BJ (cell line): Measurements from ENCODE around the gene TFE3. TPM values are rescaled to one million over a fixed set of nuclear protein-coding genes. Genes with fewer than 3 reads are reported as not detected.

Experiments
- CTCF ChIA-PET: fragments of 350-600 bp; formaldehyde crosslinking; extraction: SDS; loops from one replicate; lab custom pipeline; 2021; ENCODE audit warnings: antibody characterized with exemption, inconsistent platforms; lab: Yijun Ruan, JAX
- POLR2A ChIA-PET: fragments of 300-600 bp; sonication (Branson Sonifier 250); formaldehyde crosslinking; extraction: SDS; loops from one replicate; lab custom pipeline; 2021; ENCODE audit warnings: antibody characterized with exemption; lab: Charles Lee
- DNase-seq: peaks from one replicate; pipeline ENCODE4 v3.0.0-alpha.2; 2011; ENCODE audit warnings: low read depth
- H3K27me3 ChIP-seq: 2 replicates; pipeline ENCODE4 v1.6.0; 2011; ENCODE audit warnings: low read length; ENCODE audit not compliant: control insufficient read depth, insufficient read depth
- H3K36me3 ChIP-seq: 2 replicates; pipeline ENCODE4 v1.5.1; 2011; ENCODE audit warnings: low read length; ENCODE audit not compliant: control insufficient read depth, insufficient read depth
- H3K4me3 ChIP-seq: 2 replicates; pipeline ENCODE4 v1.5.1; 2011; ENCODE audit warnings: low read depth, mild to moderate bottlenecking, control low read depth, low read length
- CTCF ChIP-seq: IDR thresholded peaks from 2 replicates; pipeline ENCODE4 v1.5.1; 2011; ENCODE audit warnings: low read depth, mild to moderate bottlenecking, control low read depth, inconsistent platforms, low read length, moderate library complexity; ENCODE audit not compliant: insufficient read depth
- polyA plus RNA-seq: library from polyadenylated mRNA; depleted of rRNA; stranded (reverse); fragments of >200 nt; gene quantifications from 2 replicates; pipeline ENCODE4 v1.2.3, GENCODE V29; 2011

TFE3 gene
- polyA plus RNA-seq, 1 experiment, result 26.4 TPM

GRCh38 chrX:49030283-49030682 is 12.9 kb downstream of the TFE3 start:
- ChIA-PET POLR2A (no interaction called here), CTCF (interaction anchor here (1.0 kb wide), 2 partner anchors 8 to 58 kb away, joined by 3 to 4 read pairs; partner anchors contain the start of gene KCND1)
- Histone ChIP-seq H3K4me3 (no peak overlapping the region), H3K36me3 (peaks cover 21% of the 10 kb centered on the region), H3K27me3 (no peaks in the 10 kb centered on the region)
- no peak for TF ChIP-seq CTCF
- no peak for DNase-seq

GRCh38 chrX:49029876-49030275 is 13.3 kb downstream of the TFE3 start:
- H3K36me3 ChIP-seq, result peaks cover 21% of the 10 kb centered on the region
- no peaks in the 10 kb centered on the region for H3K27me3 ChIP-seq
- no peak for TF ChIP-seq CTCF
- H3K4me3 ChIP-seq, result no peak overlapping the region
- ChIA-PET POLR2A (no interaction called here), CTCF (interaction anchor here (1.0 kb wide), 2 partner anchors 8 to 58 kb away, joined by 3 to 4 read pairs; partner anchors contain the start of gene KCND1)
- DNase-seq, result no peak

- no peak for TF ChIP-seq CTCF
- no peak for DNase-seq
- H3K27me3 ChIP-seq, result no peaks in the 10 kb centered on the region
- ChIA-PET CTCF (no interaction called here), POLR2A (no interaction called here)
- H3K4me3 ChIP-seq, result no peak overlapping the region
- H3K36me3 ChIP-seq, result no peaks in the 10 kb centered on the region
These were observed 23.4 kb downstream of the TFE3 start for GRCh38 chrX:49019599-49020249.

- ChIA-PET CTCF (no interaction called here), POLR2A (no interaction called here)
- no peaks in the 10 kb centered on the region for H3K27me3 ChIP-seq
- no peak for TF ChIP-seq CTCF
- no peaks in the 10 kb centered on the region for H3K36me3 ChIP-seq
- H3K4me3 ChIP-seq, result no peak overlapping the region
- DNase-seq, result no peak
These were observed 24.1 kb downstream of the TFE3 start for GRCh38 chrX:49019050-49019449.

GRCh38 chrX:49003696-49004095 is 39.5 kb downstream of the TFE3 start:
- POLR2A ChIA-PET, result no interaction called here

More at GRCh38 chrX:49003696-49004095, 39.5 kb downstream of the TFE3 start:
- no peak for DNase-seq
- Histone ChIP-seq H3K4me3 (no peak overlapping the region), H3K27me3 (no peaks in the 10 kb centered on the region), H3K36me3 (0 out of 2 replicates have a peak, but pooled peaks cover 3% of the 10 kb centered on the region)
- no peak for TF ChIP-seq CTCF
- CTCF ChIA-PET, result no interaction called here
